GM23338 (cell line): ENCODE measurements around the gene JOSD2. TPM values are rescaled to one million over a fixed set of nuclear protein-coding genes. Genes with fewer than 3 reads are reported as not detected.

Experiments
- CREB1 ChIP-seq: fragments of 250-450 bp; sonication (Bioruptor Pico); IDR thresholded peaks from 2 replicates; pipeline ENCODE4 v1.5.0; 2020; ENCODE audit warnings: low read depth, mild to moderate bottlenecking, moderate library complexity
- CTCF ChIP-seq, 2 experiments: fragments of 200-600 bp in 1 of 2; sonication (generic) in 1 of 2; conservative IDR thresholded peaks; 2 replicates each; pipeline versions ENCODE4 v1.5.1 to v1.6.1; 2016 to 2017; ENCODE audit warnings: antibody characterized with exemption in 2 of 2, low read depth in 2 of 2, mild to moderate bottlenecking in 2 of 2, moderate library complexity in 1 of 2
- EZH2 ChIP-seq: fragments of 200-600 bp; sonication (generic); IDR thresholded peaks from one replicate; pipeline ENCODE4 v1.8.0; 2017; ENCODE audit warnings: antibody characterized with exemption, mild to moderate bottlenecking, low read depth; ENCODE audit not compliant: unreplicated experiment
- JUNB ChIP-seq: IDR thresholded peaks from one replicate; pipeline ENCODE4 v1.6.1; 2016; ENCODE audit warnings: antibody characterized with exemption; ENCODE audit not compliant: unreplicated experiment
- NANOG ChIP-seq: IDR thresholded peaks from 2 replicates; pipeline ENCODE4 v1.6.1; 2016; ENCODE audit warnings: antibody characterized with exemption, borderline replicate concordance
- STAT1 ChIP-seq: IDR thresholded peaks from one replicate; pipeline ENCODE4 v1.6.1; 2016; ENCODE audit warnings: antibody characterized with exemption; ENCODE audit not compliant: unreplicated experiment
- ZNF114 ChIP-seq: fragments of 250-450 bp; sonication (Bioruptor Pico); IDR thresholded peaks from 2 replicates; pipeline ENCODE4 v1.5.0; 2020; ENCODE audit warnings: mild to moderate bottlenecking, moderate library complexity
- ZNF331 ChIP-seq: fragments of 250-450 bp; sonication (Bioruptor Pico); IDR thresholded peaks from 2 replicates; pipeline ENCODE4 v1.5.0; 2020; ENCODE audit warnings: low read depth, mild to moderate bottlenecking, moderate library complexity
- polyA plus RNA-seq: library from polyadenylated mRNA; unstranded; fragments of >200 nt; fragmentation: Nextera tagmentation; extraction: Ambion mirVana; gene quantifications from 2 replicates; pipeline ENCODE4 v1.2.1, GENCODE V29; 2016
- total RNA-seq: library from RNA; depleted of rRNA; stranded (reverse); fragments of >200 nt; shearing (Covaris generic); gene quantifications from 2 replicates; pipeline ENCODE4 v1.2.3, GENCODE V29; 2014
- TF ChIP-seq, protein P1 (sequence below): fragments of 250-450 bp; sonication (Bioruptor Pico); IDR thresholded peaks from 2 replicates; pipeline ENCODE4 v1.5.0; 2020; ENCODE audit warnings: mild to moderate bottlenecking, moderate library complexity
- TF ChIP-seq, protein P2 (sequence below): IDR thresholded peaks from 2 replicates; pipeline ENCODE4 v1.6.1; 2016; ENCODE audit warnings: antibody characterized with exemption

JOSD2 gene
- total and polyA plus RNA-seq, 2 experiments from 2014 or later, result 3.3 to 5.8 TPM

DNA sequence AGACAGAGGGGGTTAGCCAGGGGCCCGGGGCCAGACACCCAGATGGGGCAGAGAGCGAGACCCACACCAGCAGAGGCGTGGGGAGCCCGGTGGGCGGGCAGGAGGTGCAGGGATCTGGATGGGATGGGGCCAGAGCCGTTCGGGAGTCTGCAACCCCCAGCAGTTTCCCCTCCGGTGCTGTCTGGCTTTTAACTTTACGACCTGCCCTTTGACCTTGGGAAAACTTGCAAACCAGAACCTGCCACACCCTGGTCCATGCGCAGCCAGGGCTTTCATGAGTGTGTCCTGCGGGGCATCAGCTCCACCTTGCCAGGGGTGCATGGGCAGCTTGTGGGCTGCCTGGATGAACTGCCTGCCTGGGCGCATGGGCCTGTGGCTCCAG is 9.8 kb downstream of the JOSD2 start (continued):
- TF ChIP-seq, protein P1, sequence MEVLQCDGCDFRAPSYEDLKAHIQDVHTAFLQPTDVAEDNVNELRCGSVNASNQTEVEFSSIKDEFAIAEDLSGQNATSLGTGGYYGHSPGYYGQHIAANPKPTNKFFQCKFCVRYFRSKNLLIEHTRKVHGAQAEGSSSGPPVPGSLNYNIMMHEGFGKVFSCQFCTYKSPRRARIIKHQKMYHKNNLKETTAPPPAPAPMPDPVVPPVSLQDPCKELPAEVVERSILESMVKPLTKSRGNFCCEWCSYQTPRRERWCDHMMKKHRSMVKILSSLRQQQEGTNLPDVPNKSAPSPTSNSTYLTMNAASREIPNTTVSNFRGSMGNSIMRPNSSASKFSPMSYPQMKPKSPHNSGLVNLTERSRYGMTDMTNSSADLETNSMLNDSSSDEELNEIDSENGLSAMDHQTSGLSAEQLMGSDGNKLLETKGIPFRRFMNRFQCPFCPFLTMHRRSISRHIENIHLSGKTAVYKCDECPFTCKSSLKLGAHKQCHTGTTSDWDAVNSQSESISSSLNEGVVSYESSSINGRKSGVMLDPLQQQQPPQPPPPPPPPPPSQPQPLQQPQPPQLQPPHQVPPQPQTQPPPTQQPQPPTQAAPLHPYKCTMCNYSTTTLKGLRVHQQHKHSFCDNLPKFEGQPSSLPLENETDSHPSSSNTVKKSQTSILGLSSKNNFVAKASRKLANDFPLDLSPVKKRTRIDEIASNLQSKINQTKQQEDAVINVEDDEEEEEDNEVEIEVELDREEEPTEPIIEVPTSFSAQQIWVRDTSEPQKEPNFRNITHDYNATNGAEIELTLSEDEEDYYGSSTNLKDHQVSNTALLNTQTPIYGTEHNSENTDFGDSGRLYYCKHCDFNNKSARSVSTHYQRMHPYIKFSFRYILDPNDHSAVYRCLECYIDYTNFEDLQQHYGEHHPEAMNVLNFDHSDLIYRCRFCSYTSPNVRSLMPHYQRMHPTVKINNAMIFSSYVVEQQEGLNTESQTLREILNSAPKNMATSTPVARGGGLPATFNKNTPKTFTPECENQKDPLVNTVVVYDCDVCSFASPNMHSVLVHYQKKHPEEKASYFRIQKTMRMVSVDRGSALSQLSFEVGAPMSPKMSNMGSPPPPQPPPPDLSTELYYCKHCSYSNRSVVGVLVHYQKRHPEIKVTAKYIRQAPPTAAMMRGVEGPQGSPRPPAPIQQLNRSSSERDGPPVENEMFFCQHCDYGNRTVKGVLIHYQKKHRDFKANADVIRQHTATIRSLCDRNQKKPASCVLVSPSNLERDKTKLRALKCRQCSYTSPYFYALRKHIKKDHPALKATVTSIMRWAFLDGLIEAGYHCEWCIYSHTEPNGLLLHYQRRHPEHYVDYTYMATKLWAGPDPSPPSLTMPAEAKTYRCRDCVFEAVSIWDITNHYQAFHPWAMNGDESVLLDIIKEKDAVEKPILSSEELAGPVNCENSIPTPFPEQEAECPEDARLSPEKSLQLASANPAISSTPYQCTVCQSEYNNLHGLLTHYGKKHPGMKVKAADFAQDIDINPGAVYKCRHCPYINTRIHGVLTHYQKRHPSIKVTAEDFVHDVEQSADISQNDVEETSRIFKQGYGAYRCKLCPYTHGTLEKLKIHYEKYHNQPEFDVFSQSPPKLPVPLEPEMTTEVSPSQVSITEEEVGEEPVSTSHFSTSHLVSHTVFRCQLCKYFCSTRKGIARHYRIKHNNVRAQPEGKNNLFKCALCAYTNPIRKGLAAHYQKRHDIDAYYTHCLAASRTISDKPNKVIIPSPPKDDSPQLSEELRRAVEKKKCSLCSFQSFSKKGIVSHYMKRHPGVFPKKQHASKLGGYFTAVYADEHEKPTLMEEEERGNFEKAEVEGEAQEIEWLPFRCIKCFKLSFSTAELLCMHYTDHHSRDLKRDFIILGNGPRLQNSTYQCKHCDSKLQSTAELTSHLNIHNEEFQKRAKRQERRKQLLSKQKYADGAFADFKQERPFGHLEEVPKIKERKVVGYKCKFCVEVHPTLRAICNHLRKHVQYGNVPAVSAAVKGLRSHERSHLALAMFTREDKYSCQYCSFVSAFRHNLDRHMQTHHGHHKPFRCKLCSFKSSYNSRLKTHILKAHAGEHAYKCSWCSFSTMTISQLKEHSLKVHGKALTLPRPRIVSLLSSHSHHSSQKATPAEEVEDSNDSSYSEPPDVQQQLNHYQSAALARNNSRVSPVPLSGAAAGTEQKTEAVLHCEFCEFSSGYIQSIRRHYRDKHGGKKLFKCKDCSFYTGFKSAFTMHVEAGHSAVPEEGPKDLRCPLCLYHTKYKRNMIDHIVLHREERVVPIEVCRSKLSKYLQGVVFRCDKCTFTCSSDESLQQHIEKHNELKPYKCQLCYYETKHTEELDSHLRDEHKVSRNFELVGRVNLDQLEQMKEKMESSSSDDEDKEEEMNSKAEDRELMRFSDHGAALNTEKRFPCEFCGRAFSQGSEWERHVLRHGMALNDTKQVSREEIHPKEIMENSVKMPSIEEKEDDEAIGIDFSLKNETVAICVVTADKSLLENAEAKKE (CRISPR knock-in tag), result no peak
- TF ChIP-seq ZNF114 (CRISPR knock-in tag) (no peak), ZNF331 (no peak), NANOG (no peak), CTCF (conservative IDR thresholded peaks at IDR 0.05; ENCODE audit: low read depth in 2 of 2) (no peak), CREB1 (CRISPR knock-in tag) (no peak), STAT1 (no peak), EZH2 (no peak), JUNB (no peak)
- TF ChIP-seq, protein P2, sequence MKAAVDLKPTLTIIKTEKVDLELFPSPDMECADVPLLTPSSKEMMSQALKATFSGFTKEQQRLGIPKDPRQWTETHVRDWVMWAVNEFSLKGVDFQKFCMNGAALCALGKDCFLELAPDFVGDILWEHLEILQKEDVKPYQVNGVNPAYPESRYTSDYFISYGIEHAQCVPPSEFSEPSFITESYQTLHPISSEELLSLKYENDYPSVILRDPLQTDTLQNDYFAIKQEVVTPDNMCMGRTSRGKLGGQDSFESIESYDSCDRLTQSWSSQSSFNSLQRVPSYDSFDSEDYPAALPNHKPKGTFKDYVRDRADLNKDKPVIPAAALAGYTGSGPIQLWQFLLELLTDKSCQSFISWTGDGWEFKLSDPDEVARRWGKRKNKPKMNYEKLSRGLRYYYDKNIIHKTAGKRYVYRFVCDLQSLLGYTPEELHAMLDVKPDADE, result no peak
